HCT116 (cell line): Measurements from ENCODE around the gene ARPC1B. TPM values are rescaled to one million over a fixed set of nuclear protein-coding genes. Genes with fewer than 3 reads are reported as not detected.

Experiments
- ATAC-seq: fragments of 200-7000 bp; cut with Tn5 transposase; 2 replicates; pipeline ENCODE4 v1.9.1; 2020; ENCODE audit warnings: mild to moderate bottlenecking, moderate library complexity
- BruUV-seq: library from RNA; stranded (reverse); fragments of 400-500 nt; replicated peaks from 2 replicates; lab custom pipeline; 2021; lab: Mats Ljungman, UMichigan
- CTCF ChIA-PET: fragments of 300-600 bp; sonication (Branson Sonifier 250); formaldehyde crosslinking; loops from one replicate; lab custom pipeline; 2021; ENCODE audit warnings: antibody characterized with exemption; lab: Charles Lee
- POLR2A ChIA-PET: fragments of 300-600, 350-600 bp; sonication (Branson Sonifier 250); formaldehyde crosslinking; loops from one replicate; lab custom pipeline; 2021; ENCODE audit warnings: antibody characterized with exemption; lab: Charles Lee
- RAD21 ChIA-PET, 2 experiments: fragments of 300-600 bp; sonication (Branson Sonifier 250); formaldehyde crosslinking; loops; one replicate each; lab custom pipeline; 2023; ENCODE audit warnings: low total read pairs in 2 of 2; ENCODE audit not compliant: uncharacterized antibody in 2 of 2, unreplicated experiment in 2 of 2, low non-redundant PET in 1 of 2; lab: Charles Lee
- DNase-seq: peaks from one replicate; pipeline ENCODE4 v3.0.0-alpha.2; 2010; ENCODE audit warnings: low read depth, low spot score
- H2AFZ ChIP-seq: fragments of 200-600 bp; shearing (Covaris generic), sonication (generic); 2 replicates; pipeline ENCODE4 v1.6.1; 2017; ENCODE audit warnings: low read depth, mixed run types, mixed read lengths, antibody characterized with exemption, low read length; ENCODE audit not compliant: poor library complexity, severe bottlenecking
- H3K27ac ChIP-seq: 2 replicates; pipeline ENCODE4 v1.5.1; 2012; ENCODE audit warnings: low read depth, low read length
- H3K27me3 ChIP-seq: fragments of 200-600 bp; sonication (generic); 2 replicates; pipeline ENCODE4 v1.6.1; 2016; ENCODE audit warnings: mixed run types, low read length, mixed read lengths; ENCODE audit not compliant: insufficient read depth
- H3K36me3 ChIP-seq, 2 experiments: fragments of 200-500 bp in 1 of 2; fragments of 200-600 bp in 1 of 2; sonication (Bioruptor generic) in 1 of 2; sonication (generic) in 1 of 2; 2 replicates each; pipeline versions ENCODE4 v1.5.1 to v1.6.1; 2014 to 2016; ENCODE audit warnings: low read length in 2 of 2, inconsistent platforms in 1 of 2, mixed read lengths in 1 of 2, mixed run types in 1 of 2; ENCODE audit not compliant: insufficient read depth in 2 of 2, control insufficient read depth in 1 of 2
- H3K4me1 ChIP-seq, 2 experiments: fragments of 200-600 bp in 1 of 2; sonication (generic) in 1 of 2; 2 replicates each; pipeline versions ENCODE4 v1.5.1 to v1.6.1; 2012 to 2017; ENCODE audit warnings: low read length in 2 of 2, inconsistent platforms in 1 of 2, mild to moderate bottlenecking in 1 of 2, mixed read lengths in 1 of 2, mixed run types in 1 of 2, moderate library complexity in 1 of 2; ENCODE audit not compliant: insufficient read depth in 2 of 2, control insufficient read depth in 1 of 2
- H3K4me2 ChIP-seq: fragments of 200-600 bp; sonication (generic); 2 replicates; pipeline ENCODE4 v1.6.1; 2017; ENCODE audit warnings: mixed run types, low read length, mixed read lengths
- H3K4me3 ChIP-seq, 2 experiments: fragments of 200-600 bp in 1 of 2; sonication (generic) in 1 of 2; replicated peaks in 1 of 2; 2 replicates each; pipeline ENCODE4 v1.5.1; 2011 to 2016; ENCODE audit warnings: low read length in 2 of 2, control low read depth in 1 of 2, low read depth in 1 of 2, mild to moderate bottlenecking in 1 of 2, mixed read lengths in 1 of 2, mixed run types in 1 of 2
- H3K79me2 ChIP-seq: fragments of 200-600 bp; sonication (generic); 2 replicates; pipeline ENCODE4 v1.6.1; 2017; ENCODE audit warnings: mild to moderate bottlenecking, mixed run types, low read length, moderate library complexity, mixed read lengths; ENCODE audit not compliant: insufficient read depth
- H3K9ac ChIP-seq: fragments of 200-600 bp; sonication (generic); 2 replicates; pipeline ENCODE4 v1.6.1; 2016; ENCODE audit warnings: low read length, mixed read lengths
- H3K9me2 ChIP-seq: fragments of 200-600 bp; sonication (generic), shearing (Covaris generic); 2 replicates; pipeline ENCODE4 v1.6.1; 2017; ENCODE audit warnings: mixed run types, mild to moderate bottlenecking, moderate library complexity; ENCODE audit not compliant: insufficient read depth
- H3K9me3 ChIP-seq, 2 experiments: fragments of 200-500 bp in 1 of 2; fragments of 200-600 bp in 1 of 2; sonication (Bioruptor generic) in 1 of 2; sonication (generic) in 1 of 2; 2 replicates each; pipeline ENCODE4 v1.6.1; 2014 to 2017; ENCODE audit warnings: low read length in 2 of 2, mixed read lengths in 2 of 2, inconsistent platforms in 1 of 2, low read depth in 1 of 2, mild to moderate bottlenecking in 1 of 2, mixed run types in 1 of 2, moderate library complexity in 1 of 2; ENCODE audit not compliant: control insufficient read depth in 1 of 2, insufficient read depth in 1 of 2
- H4K20me1 ChIP-seq: fragments of 200-600 bp; sonication (generic), shearing (Covaris generic); 2 replicates; pipeline ENCODE4 v1.6.1; 2017; ENCODE audit warnings: mixed run types, mild to moderate bottlenecking, moderate library complexity; ENCODE audit not compliant: insufficient read depth
- ELF1 ChIP-seq: IDR thresholded peaks from 2 replicates; pipeline ENCODE4 v1.6.1; 2012; ENCODE audit warnings: low read depth, borderline replicate concordance
- POLR2A ChIP-seq: IDR thresholded peaks from 2 replicates; pipeline ENCODE4 v1.7.0; 2011; ENCODE audit warnings: borderline replicate concordance; ENCODE audit not compliant: insufficient read depth, insufficient read length; ENCODE audit errors: extremely low read depth
- SP1 ChIP-seq: IDR thresholded peaks from 2 replicates; pipeline ENCODE4 v1.6.1; 2012; ENCODE audit warnings: low read depth
- intact Hi-C: fragments of 100-400 bp; cut with micrococcal nuclease; formaldehyde crosslinking; loops from 2 replicates; pipeline ENCODE4 v1.10.0; 2022
- total RNA-seq: library from RNA; stranded (reverse); gene quantifications from one replicate; pipeline ENCODE4 v1.2.1, GENCODE V29; 2021; ENCODE audit not compliant: unreplicated experiment
- TF ChIP-seq, protein P1 (sequence below): IDR thresholded peaks from 2 replicates; pipeline ENCODE4 v1.6.1; 2012; ENCODE audit warnings: low read depth
- TF ChIP-seq, protein P2 (sequence below), 3 experiments: fragments of 200-600 bp in 1 of 3; sonication (generic) in 1 of 3; IDR thresholded peaks in 2 of 3; conservative IDR thresholded peaks in 1 of 3; 2 replicates each; pipeline ENCODE4 v1.5.1; 2012 to 2017; ENCODE audit warnings: low read depth in 2 of 3, low read length in 2 of 3, antibody characterized with exemption in 1 of 3, borderline replicate concordance in 1 of 3, control low read depth in 1 of 3, mild to moderate bottlenecking in 1 of 3, mixed read lengths in 1 of 3, mixed run types in 1 of 3, moderate library complexity in 1 of 3; ENCODE audit not compliant: insufficient read depth in 1 of 3
- TF ChIP-seq, protein P3 (sequence below): IDR thresholded peaks from 2 replicates; pipeline ENCODE4 v1.6.1; 2011; ENCODE audit warnings: mild to moderate bottlenecking, low read length, moderate library complexity; ENCODE audit not compliant: insufficient replicate concordance; ENCODE audit errors: extremely low read depth

The ARPC1B gene
- total RNA-seq, 1 experiment from 2014 or later, result 192 TPM

- TF ChIP-seq, protein P1, sequence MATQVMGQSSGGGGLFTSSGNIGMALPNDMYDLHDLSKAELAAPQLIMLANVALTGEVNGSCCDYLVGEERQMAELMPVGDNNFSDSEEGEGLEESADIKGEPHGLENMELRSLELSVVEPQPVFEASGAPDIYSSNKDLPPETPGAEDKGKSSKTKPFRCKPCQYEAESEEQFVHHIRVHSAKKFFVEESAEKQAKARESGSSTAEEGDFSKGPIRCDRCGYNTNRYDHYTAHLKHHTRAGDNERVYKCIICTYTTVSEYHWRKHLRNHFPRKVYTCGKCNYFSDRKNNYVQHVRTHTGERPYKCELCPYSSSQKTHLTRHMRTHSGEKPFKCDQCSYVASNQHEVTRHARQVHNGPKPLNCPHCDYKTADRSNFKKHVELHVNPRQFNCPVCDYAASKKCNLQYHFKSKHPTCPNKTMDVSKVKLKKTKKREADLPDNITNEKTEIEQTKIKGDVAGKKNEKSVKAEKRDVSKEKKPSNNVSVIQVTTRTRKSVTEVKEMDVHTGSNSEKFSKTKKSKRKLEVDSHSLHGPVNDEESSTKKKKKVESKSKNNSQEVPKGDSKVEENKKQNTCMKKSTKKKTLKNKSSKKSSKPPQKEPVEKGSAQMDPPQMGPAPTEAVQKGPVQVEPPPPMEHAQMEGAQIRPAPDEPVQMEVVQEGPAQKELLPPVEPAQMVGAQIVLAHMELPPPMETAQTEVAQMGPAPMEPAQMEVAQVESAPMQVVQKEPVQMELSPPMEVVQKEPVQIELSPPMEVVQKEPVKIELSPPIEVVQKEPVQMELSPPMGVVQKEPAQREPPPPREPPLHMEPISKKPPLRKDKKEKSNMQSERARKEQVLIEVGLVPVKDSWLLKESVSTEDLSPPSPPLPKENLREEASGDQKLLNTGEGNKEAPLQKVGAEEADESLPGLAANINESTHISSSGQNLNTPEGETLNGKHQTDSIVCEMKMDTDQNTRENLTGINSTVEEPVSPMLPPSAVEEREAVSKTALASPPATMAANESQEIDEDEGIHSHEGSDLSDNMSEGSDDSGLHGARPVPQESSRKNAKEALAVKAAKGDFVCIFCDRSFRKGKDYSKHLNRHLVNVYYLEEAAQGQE, result no peak
- TF ChIP-seq ELF1, result no peak
- TF ChIP-seq, protein P2, sequence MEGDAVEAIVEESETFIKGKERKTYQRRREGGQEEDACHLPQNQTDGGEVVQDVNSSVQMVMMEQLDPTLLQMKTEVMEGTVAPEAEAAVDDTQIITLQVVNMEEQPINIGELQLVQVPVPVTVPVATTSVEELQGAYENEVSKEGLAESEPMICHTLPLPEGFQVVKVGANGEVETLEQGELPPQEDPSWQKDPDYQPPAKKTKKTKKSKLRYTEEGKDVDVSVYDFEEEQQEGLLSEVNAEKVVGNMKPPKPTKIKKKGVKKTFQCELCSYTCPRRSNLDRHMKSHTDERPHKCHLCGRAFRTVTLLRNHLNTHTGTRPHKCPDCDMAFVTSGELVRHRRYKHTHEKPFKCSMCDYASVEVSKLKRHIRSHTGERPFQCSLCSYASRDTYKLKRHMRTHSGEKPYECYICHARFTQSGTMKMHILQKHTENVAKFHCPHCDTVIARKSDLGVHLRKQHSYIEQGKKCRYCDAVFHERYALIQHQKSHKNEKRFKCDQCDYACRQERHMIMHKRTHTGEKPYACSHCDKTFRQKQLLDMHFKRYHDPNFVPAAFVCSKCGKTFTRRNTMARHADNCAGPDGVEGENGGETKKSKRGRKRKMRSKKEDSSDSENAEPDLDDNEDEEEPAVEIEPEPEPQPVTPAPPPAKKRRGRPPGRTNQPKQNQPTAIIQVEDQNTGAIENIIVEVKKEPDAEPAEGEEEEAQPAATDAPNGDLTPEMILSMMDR (IDR thresholded peaks at IDR 0.05 in 2 of 3, conservative IDR thresholded peaks at IDR 0.05 in 1 of 3; ENCODE audit: borderline replicate concordance in 1 of 3, insufficient read depth in 1 of 3, low read depth in 2 of 3, low read length in 2 of 3), result no peak
- TF ChIP-seq, protein P3, sequence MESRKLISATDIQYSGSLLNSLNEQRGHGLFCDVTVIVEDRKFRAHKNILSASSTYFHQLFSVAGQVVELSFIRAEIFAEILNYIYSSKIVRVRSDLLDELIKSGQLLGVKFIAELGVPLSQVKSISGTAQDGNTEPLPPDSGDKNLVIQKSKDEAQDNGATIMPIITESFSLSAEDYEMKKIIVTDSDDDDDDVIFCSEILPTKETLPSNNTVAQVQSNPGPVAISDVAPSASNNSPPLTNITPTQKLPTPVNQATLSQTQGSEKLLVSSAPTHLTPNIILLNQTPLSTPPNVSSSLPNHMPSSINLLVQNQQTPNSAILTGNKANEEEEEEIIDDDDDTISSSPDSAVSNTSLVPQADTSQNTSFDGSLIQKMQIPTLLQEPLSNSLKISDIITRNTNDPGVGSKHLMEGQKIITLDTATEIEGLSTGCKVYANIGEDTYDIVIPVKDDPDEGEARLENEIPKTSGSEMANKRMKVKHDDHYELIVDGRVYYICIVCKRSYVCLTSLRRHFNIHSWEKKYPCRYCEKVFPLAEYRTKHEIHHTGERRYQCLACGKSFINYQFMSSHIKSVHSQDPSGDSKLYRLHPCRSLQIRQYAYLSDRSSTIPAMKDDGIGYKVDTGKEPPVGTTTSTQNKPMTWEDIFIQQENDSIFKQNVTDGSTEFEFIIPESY, result no peak
- TF ChIP-seq SP1, result no peak
- no peak for TF ChIP-seq POLR2A
- ChIA-PET RAD21 (no interaction called here), CTCF (no interaction called here), POLR2A (interaction anchor here (2.3 kb wide), 1 partner anchor 9 kb away, joined by 6 read pairs; the partner anchor contains the start of genes BUD31 and PDAP1)
- intact Hi-C loops, result no loop called here
- Histone ChIP-seq H3K9me2 (no peaks in the 10 kb centered on the region), H3K36me3 (peaks cover 45 to 62% of the 10 kb centered on the region in 2 experiments), H3K27me3 (no peaks in the 10 kb centered on the region), H4K20me1 (no peaks in the 10 kb centered on the region), H3K4me2 (no peak overlapping the region), H2AFZ (no peak overlapping the region), H3K27ac (no peak overlapping the region), H3K4me1 (no peaks in the 10 kb centered on the region), H3K4me3 (no peak overlapping the region), H3K9ac (no peak overlapping the region), H3K9me3 (no peaks in the 10 kb centered on the region), H3K79me2 (peaks cover 40% of the 10 kb centered on the region)
- no peak for DNase-seq
- BruUV-seq, result no TSS peak
- ATAC-seq, result no peak
These were observed 25.1 kb downstream of the ARPC1B start for GRCh38 chr7:99399597-99399996.
